ENCODE measurements around the gene CDC20B.
"Not testable (repeated sequence)": the region's sequence is repeated elsewhere in the genome, so short reads cannot be mapped to it uniquely, and the experiment has no call there.

The CDC20B gene

DNA sequence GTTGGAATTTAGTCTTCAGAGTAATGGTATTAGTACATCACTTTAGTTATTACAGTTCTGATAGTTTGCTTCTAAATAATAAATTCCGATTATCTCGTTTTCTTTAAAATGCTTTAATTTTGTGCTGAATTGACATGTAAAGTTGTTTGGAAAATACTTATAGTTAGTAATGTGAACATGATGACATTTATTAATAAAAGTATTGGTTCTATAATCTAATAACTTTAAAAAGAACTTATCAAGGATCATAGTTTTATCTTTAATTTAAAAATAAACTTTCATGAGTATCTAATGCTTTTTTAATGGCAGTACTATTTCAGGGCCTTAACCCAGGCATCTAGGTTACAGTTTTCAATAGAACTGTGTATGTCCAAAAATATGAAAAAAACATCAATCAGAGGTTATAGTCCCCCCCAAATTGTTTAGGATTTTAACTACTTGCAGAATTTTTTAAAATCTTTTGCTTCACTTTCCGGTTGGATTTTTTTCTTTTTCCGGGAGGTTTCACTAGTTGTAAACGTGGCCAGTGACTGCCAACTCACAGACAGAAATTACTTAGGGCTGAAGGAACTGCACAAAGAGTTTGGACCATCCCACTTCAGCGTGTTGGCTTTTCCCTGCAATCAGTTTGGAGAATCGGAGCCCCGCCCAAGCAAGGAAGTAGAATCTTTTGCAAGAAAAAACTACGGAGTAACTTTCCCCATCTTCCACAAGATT is 12.3 kb downstream of the CDC20B start:
- peak; percentile 87 for DNase-seq

GRCh38 chr5:55159763-55160492 is 13.0 kb downstream of the CDC20B start, which contains the start of gene GPX8:
Gene GPX8 (plus strand): TSS chr5:55160171. CDS start chr5:55160193, 22 bp downstream.
- DNase-seq: peak; percentile 65

DNA sequence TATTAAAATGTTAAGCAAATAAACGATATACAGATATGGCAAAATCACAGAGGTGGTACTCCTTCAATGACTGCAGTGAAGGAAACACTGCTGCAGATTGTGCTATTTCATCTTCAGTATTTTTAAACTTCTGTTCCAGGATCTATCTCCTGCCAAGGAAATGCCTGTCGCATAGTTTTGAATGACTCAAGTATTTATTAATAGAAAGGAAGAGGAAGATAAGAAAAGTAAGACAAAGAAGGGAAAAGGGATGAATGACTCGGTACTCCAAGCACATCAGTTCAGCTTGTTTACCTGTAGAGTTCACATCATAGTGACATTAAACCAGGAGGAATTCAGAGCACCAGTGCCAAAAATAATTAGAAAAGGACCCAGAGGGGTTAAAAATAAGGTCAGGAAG is 18.1 kb downstream of the CDC20B start:
- no peak for DNase-seq

DNA sequence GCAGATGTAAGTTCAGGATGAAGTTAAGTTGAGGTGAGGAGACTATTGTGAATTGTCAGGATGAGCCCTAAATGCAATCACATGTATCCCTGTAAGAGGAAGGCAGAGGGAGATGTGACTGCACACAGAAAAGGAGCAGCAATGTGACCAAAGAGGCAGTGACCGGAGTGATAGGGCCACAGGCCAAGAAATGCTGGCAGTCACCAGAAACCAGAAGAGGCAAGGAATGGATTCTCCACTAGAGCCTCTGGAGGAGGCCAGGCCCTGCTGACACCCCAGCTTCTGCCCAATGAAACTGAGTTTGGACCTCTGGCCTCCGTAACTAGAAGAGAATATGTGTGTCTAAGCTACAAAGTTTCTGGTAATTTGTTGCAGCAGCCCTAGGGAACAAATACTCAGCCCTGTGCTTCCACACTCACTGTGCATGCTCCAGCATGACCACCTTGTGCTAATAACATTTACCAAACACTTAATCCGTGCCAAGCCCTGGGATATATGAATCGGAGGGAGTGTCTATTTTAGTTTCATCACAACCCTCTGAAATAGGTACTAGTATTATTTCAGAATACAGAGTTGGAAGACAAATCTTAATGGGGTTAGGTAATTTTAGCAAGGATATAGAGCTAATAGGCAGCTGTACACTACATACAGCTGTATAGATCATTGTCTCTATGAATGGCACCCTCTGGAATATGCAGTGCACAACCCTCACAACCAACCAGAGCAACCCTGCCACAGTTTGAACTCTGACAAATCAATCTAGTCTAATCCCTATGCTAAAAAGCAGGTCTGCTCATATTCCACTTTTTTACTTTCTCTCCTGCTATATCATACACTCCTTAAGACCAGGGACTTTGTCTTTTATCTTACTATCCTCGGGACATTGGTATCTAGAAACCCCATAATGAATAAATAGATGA is 20.8 kb downstream of the CDC20B start:
- DNase-seq: no peak

DNA sequence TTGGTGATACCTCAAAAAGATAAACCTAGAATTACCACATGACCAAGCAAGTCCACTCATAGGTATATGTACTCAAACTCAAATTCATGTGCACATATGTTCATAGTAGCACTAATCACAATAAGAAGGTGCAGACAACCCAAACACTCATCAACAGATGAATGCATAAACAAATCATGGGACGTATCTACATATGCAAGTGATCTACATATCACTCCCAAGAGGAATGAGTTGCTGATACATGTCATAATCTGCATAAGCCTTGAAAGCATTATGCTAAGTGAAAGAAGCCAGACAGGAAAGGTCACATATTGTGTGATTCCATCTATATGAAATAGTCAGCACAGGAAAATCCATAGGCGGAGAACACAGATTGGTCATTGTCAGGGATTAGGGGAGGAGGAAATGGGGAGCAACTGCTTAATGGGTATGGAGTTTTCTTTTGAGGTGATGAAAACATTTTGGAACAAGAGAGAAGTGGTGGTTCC is 23.6 kb downstream of the CDC20B start:
- no peak for DNase-seq

DNA sequence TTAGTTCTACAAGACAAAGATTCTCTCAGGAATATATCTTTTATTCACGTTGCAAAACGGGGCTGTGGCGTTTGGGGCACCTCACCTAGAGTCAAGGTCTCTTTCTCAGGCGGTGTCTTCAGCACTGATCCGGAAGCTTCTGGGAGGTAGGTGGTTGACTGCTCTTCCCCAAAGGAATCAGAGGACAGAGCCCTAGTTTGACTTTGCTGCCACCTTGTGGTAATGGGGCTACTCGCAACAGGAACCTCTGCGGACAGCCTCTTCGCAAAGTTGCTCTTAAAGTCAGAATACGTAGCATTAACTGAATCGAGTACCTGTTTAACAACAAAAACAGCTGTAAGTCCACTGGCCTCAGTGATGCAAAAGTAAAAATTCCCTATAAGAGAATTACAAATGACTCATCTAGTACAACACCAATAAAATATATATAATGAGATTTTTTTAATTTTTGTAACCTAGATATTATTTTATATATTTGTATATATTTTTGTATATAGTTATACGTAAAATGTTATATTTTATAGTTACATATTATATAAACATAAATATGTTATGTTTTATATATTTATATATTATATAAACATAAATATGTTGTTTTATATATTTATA is 26.3 kb downstream of the CDC20B start:
- DNase-seq: peak; percentile 77

- no peak for DNase-seq
These were observed 26.9 kb downstream of the CDC20B start for GRCh38 chr5:55146080-55146479.

DNA sequence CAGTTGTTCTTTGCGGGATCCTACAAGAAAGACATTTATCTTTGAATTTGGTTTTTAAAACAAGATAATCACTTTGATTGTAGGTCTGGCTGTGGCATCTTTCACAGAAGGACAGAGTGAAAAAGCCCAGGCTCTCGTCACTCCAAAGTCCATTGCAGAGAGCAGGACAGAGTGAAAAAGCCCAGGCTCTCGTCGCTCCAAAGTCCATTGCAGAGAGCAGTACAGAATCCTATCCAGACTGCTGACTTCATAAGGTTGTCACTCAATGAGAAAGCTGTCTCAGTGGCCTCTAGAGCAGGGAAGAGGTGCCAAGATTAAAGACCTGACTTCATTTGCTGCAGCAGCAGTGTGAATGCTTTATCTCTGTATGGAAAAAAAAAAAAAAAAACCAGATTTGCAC is 29.4 kb downstream of the CDC20B start:
- no peak for DNase-seq

GRCh38 chr5:55141945-55142690 is 30.9 kb downstream of the CDC20B start:
- no peak for DNase-seq

DNA sequence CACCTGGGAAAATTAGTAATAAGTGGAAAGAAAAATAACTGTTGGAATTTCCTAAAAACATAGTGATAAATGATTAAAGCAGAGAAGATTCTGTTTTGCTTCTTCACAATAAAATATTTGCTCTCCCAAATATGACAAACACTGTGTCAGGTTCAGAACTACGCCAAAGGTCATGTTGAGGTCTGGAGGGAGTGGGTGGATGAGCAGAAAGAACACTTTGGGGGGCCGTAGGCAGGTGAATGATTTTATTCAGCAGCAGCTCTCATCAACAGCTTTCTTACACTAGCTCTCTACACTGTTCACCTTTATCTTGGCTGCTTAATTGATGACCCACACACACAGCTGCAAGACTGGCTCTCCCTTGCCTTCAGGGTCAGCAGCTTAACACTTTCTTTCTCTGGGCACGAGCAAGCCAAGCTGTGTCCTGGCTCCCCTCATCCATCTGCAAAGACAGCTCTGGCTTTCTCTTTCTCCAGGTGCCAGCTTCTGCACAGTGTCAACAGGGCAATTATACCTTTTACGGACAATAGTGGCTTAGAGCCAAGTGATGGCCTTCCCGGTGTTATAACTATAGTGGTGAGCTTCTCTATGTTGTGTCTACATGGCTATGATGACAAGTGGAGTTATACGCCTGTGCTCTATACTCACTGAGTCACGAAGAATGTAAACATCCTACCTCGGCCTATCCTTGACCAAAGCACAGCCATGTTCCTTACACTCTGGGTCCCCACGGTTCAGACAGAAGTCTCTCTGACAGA is 31.9 kb downstream of the CDC20B start:
- DNase-seq: no peak

GRCh38 chr5:55136521-55136920 is 36.5 kb downstream of the CDC20B start:
- DNase-seq: no peak

GRCh38 chr5:55134053-55134722 is 38.8 kb downstream of the CDC20B start:
- no peak for DNase-seq

DNA sequence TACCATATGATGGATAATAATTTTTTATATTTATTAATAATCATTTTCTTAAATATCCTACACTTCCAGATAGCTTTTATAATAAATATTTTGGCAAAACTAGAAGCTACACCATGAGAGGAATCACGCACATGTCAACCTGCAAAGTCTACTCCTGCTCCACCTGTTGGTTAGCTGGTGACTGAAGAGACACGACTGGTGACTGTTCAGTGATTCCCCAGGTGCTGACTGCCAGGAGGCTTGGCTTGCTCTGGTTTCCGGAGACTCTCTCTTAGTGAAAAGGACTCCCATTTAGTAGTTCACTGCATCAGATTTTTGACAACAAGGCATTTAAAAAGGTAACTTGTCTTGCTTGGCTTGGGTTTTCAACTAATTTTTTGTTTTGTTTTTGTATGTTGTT is 49.6 kb downstream of the CDC20B start:
- DNase-seq: no peak

GRCh38 chr5:55114061-55114460 is 58.9 kb downstream of the CDC20B start:
- no peak for DNase-seq

DNA sequence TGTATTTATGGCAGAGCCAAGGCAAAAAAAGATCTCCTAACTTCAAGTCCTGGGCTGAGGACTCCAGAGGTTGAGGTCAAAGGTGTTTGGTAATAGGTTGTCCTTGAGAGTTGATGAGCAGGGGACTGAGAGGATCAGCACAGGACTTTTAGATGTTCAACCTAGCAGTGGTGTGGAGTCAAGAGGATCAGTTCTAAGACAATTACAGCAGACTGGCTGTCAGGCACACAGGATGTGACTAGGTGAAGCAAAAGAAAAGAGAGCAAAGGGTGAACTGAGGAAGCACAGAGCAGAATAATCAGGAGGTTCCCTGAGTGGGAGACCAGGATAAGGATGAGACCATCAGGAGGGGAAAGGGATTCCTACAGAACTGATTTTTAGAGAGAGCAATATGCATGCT is 59.6 kb downstream of the CDC20B start:
- no peak for DNase-seq

DNA sequence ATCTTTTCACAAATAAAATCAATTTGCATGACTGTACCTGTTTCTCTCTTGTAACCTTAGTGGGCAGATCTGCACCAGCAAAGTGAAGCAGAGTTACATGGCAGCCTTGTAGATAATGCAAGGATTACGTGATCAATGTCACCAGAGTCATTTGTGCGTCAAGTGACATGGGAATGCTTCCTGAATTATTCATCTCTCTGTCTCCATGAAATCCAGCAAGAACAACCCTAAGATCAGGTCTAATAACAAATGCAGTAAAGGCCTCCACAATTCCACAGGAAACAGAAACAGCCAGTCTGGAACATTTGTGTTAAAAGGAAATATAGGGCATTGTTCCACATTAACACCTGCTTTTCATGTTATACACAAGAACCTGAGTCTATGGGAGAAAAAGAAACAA is 62.8 kb downstream of the CDC20B start:
- DNase-seq: no peak

- no peak for DNase-seq
These were observed 64.3 kb downstream of the CDC20B start for GRCh38 chr5:55108661-55109060.

GRCh38 chr5:55105976-55106375 is 67.0 kb downstream of the CDC20B start:
- DNase-seq: not testable (repeated sequence)

DNA sequence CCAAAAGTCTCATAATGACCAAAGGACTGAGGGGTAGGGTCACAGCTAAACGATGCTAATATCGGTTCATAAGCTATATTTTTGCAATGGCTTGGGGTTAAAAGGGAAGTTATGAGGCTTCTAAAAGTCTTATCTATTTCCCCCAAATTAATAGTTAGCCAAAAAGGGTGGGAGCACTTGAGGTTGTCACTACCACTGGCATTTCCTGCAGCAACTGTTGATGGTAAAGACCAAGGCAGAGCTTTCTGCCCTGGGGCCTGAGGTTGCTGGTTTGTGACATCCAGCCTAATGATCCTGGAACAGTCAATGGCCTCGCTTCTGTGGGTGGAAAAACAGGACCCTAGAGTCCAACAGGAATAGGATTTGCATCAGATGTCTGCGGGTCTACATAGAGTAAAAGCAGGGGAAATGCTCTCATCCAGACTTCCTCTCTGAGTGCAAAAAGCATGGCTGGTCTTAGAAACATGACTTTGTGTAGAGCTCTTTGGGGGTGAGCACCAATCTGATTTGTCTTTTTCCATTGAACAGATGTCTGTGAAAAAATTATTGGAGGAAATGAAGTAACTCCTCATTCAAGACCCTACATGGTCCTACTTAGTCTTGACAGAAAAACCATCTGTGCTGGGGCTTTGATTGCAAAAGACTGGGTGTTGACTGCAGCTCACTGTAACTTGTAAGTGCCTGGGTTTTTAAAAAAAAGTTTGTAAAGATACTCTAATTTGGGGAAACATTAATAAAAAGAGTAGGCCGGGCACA is 67.9 kb downstream of the CDC20B start:
- DNase-seq: no peak

All from left hindlimb (tissue), 1 donor.